ENCODE data around the gene AMBP. TPM values are rescaled to one million over a fixed set of nuclear protein-coding genes. Genes with fewer than 3 reads are reported as not detected.

The AMBP gene
- polyA plus RNA-seq, 1 experiment, result 0.22 TPM

GRCh38 chr9:114105236-114105635, 27.1 kb upstream of the AMBP start:
- H3K36me3 ChIP-seq (ENCODE audit: control insufficient read depth, insufficient read depth, low read length), result no peaks in the 10 kb centered on the region
- ChIA-PET CTCF (interaction anchor here (1.6 to 6.8 kb wide), 3 partner anchors 21 to 188 kb away, joined by 5 to 151 read pairs (median 15); partner anchors contain the start of gene COL27A1), POLR2A (no interaction called here)
- TF ChIP-seq CTCF (IDR thresholded peaks at IDR 0.05; ENCODE audit: insufficient read depth, low read depth, low read length), result no peak
- peaks cover 5% of the 10 kb centered on the region; the same call in 1 of the 2 replicates for H3K27me3 ChIP-seq (ENCODE audit: control insufficient read depth, insufficient read depth, low read length)
- DNase-seq (ENCODE audit: low read depth), result no peak
- H3K4me3 ChIP-seq (ENCODE audit: low read depth, low read length), result no peak overlapping the region

GRCh38 chr9:114102484-114102883, 24.4 kb upstream of the AMBP start:
- DNase-seq (ENCODE audit: low read depth), result no peak
- POLR2A ChIA-PET, result no interaction called here
- no peak for TF ChIP-seq CTCF (IDR thresholded peaks at IDR 0.05; ENCODE audit: insufficient read depth, low read depth, low read length)
- Histone ChIP-seq H3K36me3 (ENCODE audit: control insufficient read depth, insufficient read depth, low read length) (no peaks in the 10 kb centered on the region), H3K4me3 (ENCODE audit: low read depth, low read length) (no peak overlapping the region), H3K27me3 (ENCODE audit: control insufficient read depth, insufficient read depth, low read length) (peaks cover 19% of the 10 kb centered on the region)
- CTCF ChIA-PET, result interaction anchor here (0.6 to 2.6 kb wide), 3 partner anchors 15 to 188 kb away, joined by 3 to 10 read pairs (median 8); no protein-coding TSS in a partner anchor

- POLR2A ChIA-PET, result no interaction called here
- CTCF ChIA-PET, result interaction anchor here (0.7 to 8.0 kb wide), 3 partner anchors 17 to 191 kb away, joined by 3 to 66 read pairs (median 8); no protein-coding TSS in a partner anchor
- Histone ChIP-seq H3K27me3 (ENCODE audit: control insufficient read depth, insufficient read depth, low read length) (peaks cover 18% of the 10 kb centered on the region), H3K36me3 (ENCODE audit: control insufficient read depth, insufficient read depth, low read length) (no peaks in the 10 kb centered on the region), H3K4me3 (ENCODE audit: low read depth, low read length) (no peak overlapping the region)
- DNase-seq (ENCODE audit: low read depth), result no peak
- no peak for TF ChIP-seq CTCF (IDR thresholded peaks at IDR 0.05; ENCODE audit: insufficient read depth, low read depth, low read length)
These were observed 22.4 kb upstream of the AMBP start for GRCh38 chr9:114100536-114100935.

- TF ChIP-seq CTCF (IDR thresholded peaks at IDR 0.05; ENCODE audit: insufficient read depth, low read depth, low read length), result no peak
- no peaks in the 10 kb centered on the region for H3K36me3 ChIP-seq (ENCODE audit: control insufficient read depth, insufficient read depth, low read length)
- H3K27me3 ChIP-seq (ENCODE audit: control insufficient read depth, insufficient read depth, low read length), result peaks cover 18% of the 10 kb centered on the region
- ChIA-PET CTCF (interaction anchor here (0.7 to 8.0 kb wide), 6 partner anchors 9 to 208 kb away, joined by 3 to 66 read pairs (median 4); no protein-coding TSS in a partner anchor), POLR2A (no interaction called here)
- no peak for DNase-seq (ENCODE audit: low read depth)
- no peak overlapping the region for H3K4me3 ChIP-seq (ENCODE audit: low read depth, low read length)
These were observed 21.7 kb upstream of the AMBP start for GRCh38 chr9:114099669-114100270.

- H3K4me3 ChIP-seq (ENCODE audit: low read depth, low read length), result peak within 1 kb of the TSS; percentile 46
- peaks cover 18% of the 10 kb centered on the region for H3K27me3 ChIP-seq (ENCODE audit: control insufficient read depth, insufficient read depth, low read length)
- CTCF ChIA-PET, result interaction anchor here (1.2 to 8.0 kb wide), 4 partner anchors 9 to 209 kb away, joined by 3 to 66 read pairs (median 4); no protein-coding TSS in a partner anchor
- H3K36me3 ChIP-seq (ENCODE audit: control insufficient read depth, insufficient read depth, low read length), result no peaks in the 10 kb centered on the region
- DNase-seq (ENCODE audit: low read depth), result no peak
- POLR2A ChIA-PET, result no interaction called here
- no peak for TF ChIP-seq CTCF (IDR thresholded peaks at IDR 0.05; ENCODE audit: insufficient read depth, low read depth, low read length)
These were observed 21.0 kb upstream of the AMBP start, which contains the start of gene KIF12 for GRCh38 chr9:114098936-114099668. Gene KIF12 (minus strand): TSS chr9:114099292. CDS start chr9:114099276, 16 bp downstream.
